Neuronal stem cell (in vitro differentiated cells): ENCODE results near the gene ZBTB1.

ENCODE experiments used
- DNase-seq: peaks from one replicate; pipeline ENCODE4 v3.0.0-alpha.2; 2013; ENCODE audit warnings: low spot score
- H2AFZ ChIP-seq: one replicate; pipeline ENCODE4 v1.6.1; 2013; ENCODE audit warnings: mild to moderate bottlenecking, low read length, inconsistent platforms
- H2AK5ac ChIP-seq: 2 replicates; pipeline ENCODE4 v1.6.1; 2013; ENCODE audit warnings: low read depth, mild to moderate bottlenecking, inconsistent platforms, low read length, moderate library complexity, mixed read lengths
- H2BK120ac ChIP-seq: 2 replicates; pipeline ENCODE4 v1.6.1; 2013; ENCODE audit warnings: low read depth, mild to moderate bottlenecking, inconsistent platforms, low read length, moderate library complexity, mixed read lengths
- H2BK12ac ChIP-seq: one replicate; pipeline ENCODE4 v1.6.1; 2013; ENCODE audit warnings: low read length, inconsistent platforms
- H2BK15ac ChIP-seq: 2 replicates; pipeline ENCODE4 v1.6.1; 2013; ENCODE audit warnings: mild to moderate bottlenecking, low read length, inconsistent platforms, mixed read lengths
- H2BK5ac ChIP-seq: one replicate; pipeline ENCODE4 v1.6.1; 2013; ENCODE audit warnings: inconsistent platforms, mild to moderate bottlenecking, low read length, moderate library complexity
- H3K14ac ChIP-seq: one replicate; pipeline ENCODE4 v1.6.1; 2013; ENCODE audit warnings: low read length, inconsistent platforms
- H3K18ac ChIP-seq: 2 replicates; pipeline ENCODE4 v1.6.1; 2013; ENCODE audit warnings: low read length, inconsistent platforms
- H3K23ac ChIP-seq: 2 replicates; pipeline ENCODE4 v1.6.1; 2013; ENCODE audit warnings: low read depth, mild to moderate bottlenecking, mixed read lengths, low read length, inconsistent platforms; ENCODE audit not compliant: poor library complexity
- H3K27ac ChIP-seq: replicated peaks from 3 replicates; pipeline ENCODE4 v1.5.1; 2013; ENCODE audit warnings: low read length, inconsistent platforms
- H3K27me3 ChIP-seq, 3 experiments: 2 replicates each; pipeline ENCODE4 v1.6.1; 2013; ENCODE audit warnings: low read length in 3 of 3, mild to moderate bottlenecking in 2 of 3, inconsistent platforms in 1 of 3, low read depth in 1 of 3, mixed read lengths in 1 of 3, moderate library complexity in 1 of 3; ENCODE audit not compliant: control insufficient read depth in 3 of 3, insufficient read depth in 3 of 3
- H3K36me3 ChIP-seq, 2 donors: replicated peaks in 1 of 2; 2 replicates each; pipeline ENCODE4 v1.6.1; 2013; ENCODE audit warnings: low read length in 2 of 2; ENCODE audit not compliant: control insufficient read depth in 2 of 2, insufficient read depth in 2 of 2
- H3K4ac ChIP-seq: 2 replicates; pipeline ENCODE4 v1.6.1; 2013; ENCODE audit warnings: inconsistent platforms, mild to moderate bottlenecking, low read length, moderate library complexity
- H3K4me1 ChIP-seq, 2 donors: 1 replicate in 1 of 2; 2 replicates in 1 of 2; pipeline ENCODE4 v1.6.1; 2013; ENCODE audit warnings: low read length in 2 of 2, low read depth in 1 of 2; ENCODE audit not compliant: control insufficient read depth in 2 of 2, insufficient read depth in 1 of 2
- H3K4me2 ChIP-seq: one replicate; pipeline ENCODE4 v1.6.1; 2013; ENCODE audit warnings: mild to moderate bottlenecking, low read length, inconsistent platforms; ENCODE audit not compliant: insufficient read depth, poor library complexity, severe bottlenecking
- H3K4me3 ChIP-seq, 2 donors: 2 replicates each; pipeline ENCODE4 v1.5.1; 2013; ENCODE audit warnings: low read length in 2 of 2, mild to moderate bottlenecking in 2 of 2, inconsistent platforms in 1 of 2, moderate library complexity in 1 of 2
- H3K79me1 ChIP-seq: one replicate; pipeline ENCODE4 v1.6.1; 2013; ENCODE audit warnings: low read depth, mild to moderate bottlenecking, inconsistent platforms, low read length, moderate library complexity
- H3K9ac ChIP-seq: one replicate; pipeline ENCODE4 v1.6.1; 2013; ENCODE audit warnings: mild to moderate bottlenecking, low read depth, low read length, inconsistent platforms; ENCODE audit not compliant: poor library complexity
- H3K9me3 ChIP-seq, 2 donors: replicated peaks in 1 of 2; 2 replicates each; pipeline versions ENCODE3 to v1.6.1; 2013; ENCODE audit warnings: low read length in 2 of 2, mild to moderate bottlenecking in 2 of 2, inconsistent platforms in 1 of 2, low read depth in 1 of 2, mixed read lengths in 1 of 2, moderate library complexity in 1 of 2; ENCODE audit not compliant: control insufficient read depth in 2 of 2, insufficient read depth in 1 of 2
- H4K8ac ChIP-seq: one replicate; pipeline ENCODE4 v1.6.1; 2013; ENCODE audit warnings: low read depth, mild to moderate bottlenecking, inconsistent platforms, low read length, moderate library complexity
- H4K91ac ChIP-seq: one replicate; pipeline ENCODE4 v1.6.1; 2013; ENCODE audit warnings: low read length, low read depth, mild to moderate bottlenecking, inconsistent platforms; ENCODE audit not compliant: poor library complexity
- WGBS, 2 donors: extraction: QIAGEN DNeasy Blood & Tissue Kit; methylation state at CpG; one replicate each; pipeline ENCODE4 v1.1.7; 2013; ENCODE audit warnings: missing lambda C conversion rate in 2 of 2, mixed read lengths in 1 of 2; ENCODE audit not compliant: insufficient read length in 2 of 2, insufficient replicate concordance in 1 of 2; ENCODE audit errors: extremely low coverage in 2 of 2; 5-methylcytosine and 5-hydroxymethylcytosine counted together

ZBTB1 gene

DNA sequence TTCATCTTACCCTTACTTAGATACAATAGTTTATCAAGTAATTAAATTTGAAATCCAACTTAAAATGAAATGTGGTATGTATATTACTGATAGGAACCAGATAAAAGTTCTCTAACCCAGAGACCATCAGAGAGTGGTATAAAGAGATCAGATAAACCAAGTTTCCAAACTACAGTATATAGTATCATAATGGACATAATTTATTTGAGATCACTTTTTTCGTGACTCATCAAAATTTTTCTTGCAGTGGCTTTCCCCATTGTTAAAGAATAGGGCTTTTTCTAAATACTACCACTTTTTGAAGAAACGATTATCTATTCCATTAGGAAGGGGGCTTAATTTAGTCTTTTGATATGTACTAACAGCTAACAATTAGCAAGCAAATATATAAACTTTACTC lies 20.8 kb downstream of the ZBTB1 start:
- Histone ChIP-seq H2BK120ac (no peak overlapping the region), H3K9ac (no peak overlapping the region), H3K79me1 (no peaks in the 10 kb centered on the region), H3K4ac (no peak overlapping the region), H2BK15ac (no peak overlapping the region), H3K14ac (no peak overlapping the region), H4K8ac (no peak overlapping the region), H3K18ac (no peak overlapping the region), H2BK12ac (no peak overlapping the region), H3K27ac (no peak overlapping the region), H3K9me3 (no peaks in the 10 kb centered on the region), H3K4me2 (no peak overlapping the region), H3K4me3 (no peak overlapping the region), H2AFZ (no peak overlapping the region), H3K36me3 (peaks cover 4 to 63% of the 10 kb centered on the region in 2 donors), H4K91ac (no peak overlapping the region), H2BK5ac (no peak overlapping the region), H3K27me3 (no peaks in the 10 kb centered on the region), H3K4me1 (no peaks in the 10 kb centered on the region), H3K23ac (no peak overlapping the region), H2AK5ac (no peak overlapping the region)
- no CpG with 5 or more reads among the region's 2 CpGs for WGBS, 2 donors
- no peak for DNase-seq

DNA sequence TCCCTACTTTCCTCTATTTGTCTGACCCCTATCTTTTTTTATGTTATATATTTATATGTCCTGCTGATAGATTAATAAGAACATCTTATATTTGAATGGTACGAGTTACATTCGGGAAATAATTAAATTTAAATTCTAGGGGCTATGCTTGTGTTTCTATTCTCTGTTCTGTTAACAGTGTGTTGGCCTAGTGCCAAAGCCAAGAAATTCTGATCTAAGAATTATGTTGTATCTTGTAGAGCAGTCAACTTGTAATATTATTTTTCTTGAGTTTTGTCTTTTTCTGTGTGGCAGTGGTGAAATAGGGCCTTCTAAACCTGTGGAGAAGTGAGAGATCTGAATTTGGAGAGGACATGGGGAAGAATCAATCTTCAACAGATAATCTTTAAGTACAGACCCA lies 27.0 kb downstream of the ZBTB1 start:
- Histone ChIP-seq H3K4me1 (no peaks in the 10 kb centered on the region), H2BK12ac (no peak overlapping the region), H3K79me1 (no peaks in the 10 kb centered on the region), H3K27me3 (no peaks in the 10 kb centered on the region), H3K14ac (no peak overlapping the region), H4K8ac (no peak overlapping the region), H3K9ac (no peak overlapping the region), H2BK15ac (no peak overlapping the region), H3K27ac (no peak overlapping the region), H3K18ac (no peak overlapping the region), H3K36me3 (peaks cover 0 to 6% of the 10 kb centered on the region in 2 donors), H2BK5ac (no peak overlapping the region), H3K4ac (no peak overlapping the region), H3K9me3 (no peaks in the 10 kb centered on the region), H4K91ac (no peak overlapping the region), H2BK120ac (no peak overlapping the region), H2AFZ (no peak overlapping the region), H3K4me2 (no peak overlapping the region), H2AK5ac (no peak overlapping the region), H3K4me3 (no peak overlapping the region), H3K23ac (no peak overlapping the region)
- no CpG with 5 or more reads among the region's 2 CpGs for WGBS, 2 donors
- no peak for DNase-seq

DNA sequence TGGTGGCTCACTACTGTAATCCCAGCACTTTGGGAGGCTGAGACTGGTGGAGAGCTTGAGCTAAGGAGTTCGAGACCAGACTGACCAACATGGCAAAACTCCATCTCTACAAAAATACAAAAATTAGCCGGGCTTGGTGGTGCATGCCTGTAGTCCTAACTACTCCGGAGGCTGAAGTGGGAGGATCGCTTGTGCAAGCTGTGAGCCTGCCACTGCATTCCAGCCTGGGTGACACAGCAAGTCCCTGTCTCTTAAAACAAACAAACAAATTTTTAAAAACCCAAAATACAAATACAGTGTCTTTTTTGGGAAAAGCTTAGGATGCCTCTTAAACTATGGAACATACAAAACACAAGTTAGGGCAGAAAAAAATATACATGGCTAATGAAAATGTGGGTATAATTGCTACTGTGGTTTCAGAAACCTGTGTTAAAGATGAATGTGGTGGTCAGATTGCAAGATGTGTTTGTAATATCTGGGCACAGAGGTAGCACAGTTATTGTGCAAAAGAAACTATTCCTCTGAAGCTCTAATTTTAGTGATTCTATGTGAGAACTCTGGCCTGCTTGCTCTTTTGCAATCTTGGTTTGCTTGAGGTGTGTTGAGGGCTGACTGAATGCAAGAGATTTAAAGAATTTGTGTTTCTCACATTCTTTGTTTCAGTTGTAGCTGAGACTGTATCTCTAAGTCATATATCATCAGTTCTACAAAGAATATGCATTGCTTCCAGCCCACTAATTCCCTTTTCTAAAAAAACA lies 32.1 kb downstream of the ZBTB1 start:
- H3K27ac ChIP-seq, result no peak overlapping the region
- no peak for DNase-seq
- peaks cover 0 to 1% of the 10 kb centered on the region in 2 donors for H3K4me1 ChIP-seq

DNA sequence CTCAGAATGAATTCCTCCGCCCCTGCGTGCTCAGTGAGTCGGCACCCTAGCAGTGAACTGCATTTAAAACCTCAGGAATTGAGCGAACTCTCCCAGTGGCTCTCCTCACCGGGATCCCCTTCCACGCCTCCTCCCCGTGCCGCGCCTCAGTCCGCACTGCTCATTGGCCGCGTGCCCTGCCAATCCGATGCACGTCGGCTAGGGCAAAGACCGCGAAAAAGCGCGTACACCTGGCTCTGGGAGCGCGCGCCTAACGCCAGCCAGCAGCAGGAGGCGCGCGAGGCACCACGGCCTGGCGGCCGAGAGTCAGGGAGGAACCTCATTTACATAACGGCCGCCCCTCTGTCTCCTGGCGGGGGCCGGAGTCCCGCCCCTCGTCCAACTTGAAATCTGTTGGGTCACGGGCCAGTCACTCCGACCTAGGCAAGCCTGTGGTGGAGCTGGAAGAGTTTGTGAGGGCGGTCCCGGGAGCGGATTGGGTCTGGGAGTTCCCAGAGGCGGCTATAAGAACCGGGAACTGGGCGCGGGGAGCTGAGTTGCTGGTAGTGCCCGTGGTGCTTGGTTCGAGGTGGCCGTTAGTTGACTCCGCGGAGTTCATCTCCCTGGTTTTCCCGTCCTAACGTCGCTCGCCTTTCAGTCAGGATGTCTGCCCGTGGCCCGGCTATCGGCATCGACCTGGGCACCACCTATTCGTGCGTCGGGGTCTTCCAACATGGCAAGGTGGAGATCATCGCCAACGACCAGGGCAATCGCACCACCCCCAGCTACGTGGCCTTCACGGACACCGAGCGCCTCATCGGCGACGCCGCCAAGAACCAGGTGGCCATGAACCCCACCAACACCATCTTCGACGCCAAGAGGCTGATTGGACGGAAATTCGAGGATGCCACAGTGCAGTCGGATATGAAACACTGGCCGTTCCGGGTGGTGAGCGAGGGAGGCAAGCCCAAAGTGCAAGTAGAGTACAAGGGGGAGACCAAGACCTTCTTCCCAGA lies 35.9 kb downstream of the ZBTB1 start, which contains the start of gene HSPA2:
Gene HSPA2 (plus strand): TSS at position 534 of the 995 bp plus-strand sequence. CDS start 109 bp downstream, at position 643.
- Histone ChIP-seq H3K27ac (peak within 1 kb of the TSS; percentile 78), H3K18ac (peak within 1 kb of the TSS; percentile 72)
- no CpG with 5 or more reads among the region's 79 CpGs for WGBS, 2 donors

More for the DNA sequence above, 32.1 kb downstream of the ZBTB1 start:
- H2AFZ ChIP-seq, result no peak overlapping the region
- no peak overlapping the region for H3K4ac ChIP-seq
- H2AK5ac ChIP-seq, result no peak overlapping the region
- no peak overlapping the region for H3K18ac ChIP-seq
- H3K79me1 ChIP-seq, result no peaks in the 10 kb centered on the region
- no peak overlapping the region for H2BK5ac ChIP-seq
- no peak overlapping the region for H2BK12ac ChIP-seq
- no peak overlapping the region for H4K8ac ChIP-seq
- peaks cover 11 to 16% of the 10 kb centered on the region in 2 donors for H3K9me3 ChIP-seq
- no peak overlapping the region for H2BK15ac ChIP-seq
- H3K4me2 ChIP-seq, result no peak overlapping the region
- WGBS, 2 donors, result no CpG with 5 or more reads among the region's 4 CpGs
- no peak overlapping the region for H4K91ac ChIP-seq
- H3K9ac ChIP-seq, result no peak overlapping the region
- H3K27me3 ChIP-seq, result peaks cover 0 to 11% (median 6%) of the 10 kb centered on the region in 3 experiments
- no peak overlapping the region for H2BK120ac ChIP-seq
- H3K23ac ChIP-seq, result no peak overlapping the region
- no peak overlapping the region for H3K4me3 ChIP-seq
- H3K14ac ChIP-seq, result no peak overlapping the region
- no peaks in the 10 kb centered on the region for H3K36me3 ChIP-seq

More for the DNA sequence above, 35.9 kb downstream of the ZBTB1 start, which contains the start of gene HSPA2:
- Histone ChIP-seq H2BK15ac (peak within 1 kb of the TSS; percentile 77), H3K9me3 (peaks cover 17 to 22% of the 10 kb centered on the region in 2 donors), H2BK120ac (no peak within 1 kb of the TSS), H2BK5ac (no peak within 1 kb of the TSS), H3K23ac (peak within 1 kb of the TSS; percentile 75), H4K8ac (no peak within 1 kb of the TSS), H3K79me1 (no peaks in the 10 kb centered on the region), H3K9ac (peak within 1 kb of the TSS; percentile 18), H3K4me1 (peaks cover 0 to 1% of the 10 kb centered on the region in 2 donors), H3K4me3 (peak within 1 kb of the TSS in 1 of 2 donors; percentile 72), H3K4ac (no peak within 1 kb of the TSS), H4K91ac (peak within 1 kb of the TSS; percentile 53), H3K27me3 (peaks cover 0 to 23% (median 11%) of the 10 kb centered on the region in 3 experiments), H3K4me2 (peak within 1 kb of the TSS; percentile 57), H3K36me3 (no peaks in the 10 kb centered on the region), H3K14ac (peak within 1 kb of the TSS; percentile 63), H2AFZ (peak within 1 kb of the TSS; percentile 34), H2AK5ac (peak within 1 kb of the TSS; percentile 58), H2BK12ac (peak within 1 kb of the TSS; percentile 8)
- peak; percentile 96 for DNase-seq
